GM21515 (cell line): ENCODE results near the gene CABCOCO1.
"Not testable (repeated sequence)": the region's sequence is repeated elsewhere in the genome, so short reads cannot be mapped to it uniquely, and the experiment has no call there.

Experiments
- ATAC-seq: cut with Tn5 transposase; IDR thresholded peaks from one replicate; pipeline ENCODE4 v1.9.1; 2021; ENCODE audit not compliant: unreplicated experiment

CABCOCO1 gene

GRCh38 chr10:61708846-61709245 is 46.1 kb downstream of the CABCOCO1 start:
- ATAC-seq, result no peak

GRCh38 chr10:61712105-61712504 is 49.4 kb downstream of the CABCOCO1 start:
- not testable (repeated sequence) for ATAC-seq

GRCh38 chr10:61719475-61719874 is 56.7 kb downstream of the CABCOCO1 start:
- not testable (repeated sequence) for ATAC-seq

- ATAC-seq, result no peak
These were observed 57.2 kb downstream of the CABCOCO1 start for GRCh38 chr10:61719906-61720305.

- no peak for ATAC-seq
These were observed 58.7 kb downstream of the CABCOCO1 start for GRCh38 chr10:61721431-61721830.

GRCh38 chr10:61725221-61725620 is 62.5 kb downstream of the CABCOCO1 start:
- ATAC-seq, result not testable (repeated sequence)

- ATAC-seq, result no peak
These were observed 66.9 kb downstream of the CABCOCO1 start for GRCh38 chr10:61729596-61729995.

- ATAC-seq, result no peak
These were observed 67.9 kb downstream of the CABCOCO1 start for GRCh38 chr10:61730671-61731070.

- no peak for ATAC-seq
These were observed 68.9 kb downstream of the CABCOCO1 start for GRCh38 chr10:61731638-61732037.

GRCh38 chr10:61732629-61733278 is 70.0 kb downstream of the CABCOCO1 start:
- ATAC-seq, result no peak

- no peak for ATAC-seq
These were observed 70.7 kb downstream of the CABCOCO1 start for GRCh38 chr10:61733358-61733940.

GRCh38 chr10:61735882-61736281 is 73.2 kb downstream of the CABCOCO1 start:
- ATAC-seq, result no peak

- not testable (repeated sequence) for ATAC-seq
These were observed 74.7 kb downstream of the CABCOCO1 start for GRCh38 chr10:61737455-61737854.

GRCh38 chr10:61742812-61743211 is 80.1 kb downstream of the CABCOCO1 start:
- no peak for ATAC-seq

GRCh38 chr10:61744469-61744868 is 81.7 kb downstream of the CABCOCO1 start:
- ATAC-seq, result no peak

- ATAC-seq, result no peak
These were observed 83.6 kb downstream of the CABCOCO1 start for GRCh38 chr10:61746377-61746776.

- no peak for ATAC-seq
These were observed 84.6 kb downstream of the CABCOCO1 start for GRCh38 chr10:61747307-61747706.

- ATAC-seq, result no peak
These were observed 86.6 kb downstream of the CABCOCO1 start for GRCh38 chr10:61749291-61749690.

- peak; percentile 93 for ATAC-seq
These were observed 88.3 kb downstream of the CABCOCO1 start for GRCh38 chr10:61750943-61751471.

- no peak for ATAC-seq
These were observed 88.9 kb downstream of the CABCOCO1 start for GRCh38 chr10:61751599-61751998.

- ATAC-seq, result no peak
These were observed 89.6 kb downstream of the CABCOCO1 start for GRCh38 chr10:61752111-61753011.

GRCh38 chr10:61753453-61753852 is 90.7 kb downstream of the CABCOCO1 start:
- ATAC-seq, result no peak
